ENCODE data around the gene RFX4.

Gene RFX4

DNA sequence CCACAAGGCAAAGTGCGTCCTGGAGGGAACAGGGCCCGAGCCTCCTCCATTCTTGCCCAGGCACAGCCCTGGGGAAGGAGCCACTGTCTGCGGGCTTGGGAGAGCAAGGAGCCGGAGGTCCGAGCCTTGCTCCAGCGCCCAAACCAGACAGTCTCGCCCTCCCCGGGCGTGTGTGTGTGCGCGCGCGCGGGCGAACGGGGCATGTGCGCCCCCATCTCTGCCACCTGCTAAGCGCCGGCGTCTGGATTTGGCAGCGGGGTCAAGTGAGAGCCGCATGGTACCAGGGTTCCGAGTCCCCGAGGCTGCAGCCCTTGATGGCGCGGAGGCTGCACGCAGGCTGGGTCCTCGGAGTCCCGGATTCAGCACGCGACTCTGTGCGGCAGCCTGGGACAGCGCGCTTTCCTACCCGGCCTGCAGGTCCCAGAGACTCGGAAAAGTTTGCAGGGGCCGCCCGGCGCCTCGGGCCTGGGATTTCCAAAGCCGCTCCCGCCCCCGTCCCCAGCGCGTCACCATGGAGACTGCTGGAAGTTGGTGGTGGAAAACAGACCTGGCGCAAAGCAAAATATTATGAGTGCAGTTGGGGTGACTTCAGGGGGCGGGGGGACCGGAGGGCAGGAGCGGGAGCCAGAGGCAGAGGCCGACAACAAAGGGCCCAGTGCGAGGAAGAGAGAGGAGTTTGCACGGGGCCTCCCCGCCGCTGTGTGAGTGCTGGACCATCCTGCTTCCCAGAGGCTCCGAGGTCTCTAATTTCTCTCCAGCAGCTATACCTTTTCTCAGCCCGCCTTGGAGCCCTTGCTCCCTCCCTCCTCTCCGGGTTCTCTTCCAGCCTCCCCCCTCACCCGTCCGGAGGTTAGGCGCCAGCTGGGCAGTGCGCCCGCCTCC, 4.2 kb downstream of the RFX4 start:
- no peaks in the 10 kb centered on the region for H3K9me2 ChIP-seq (replicated peaks; ENCODE audit: low read depth, low read length)
- H3K9ac ChIP-seq (ENCODE audit: low read depth, low read length, poor library complexity, severe bottlenecking), result no peak overlapping the region
- H3K9me3 ChIP-seq (ENCODE audit: insufficient read depth, low read depth, low read length), result no peaks in the 10 kb centered on the region
- H3F3A ChIP-seq (ENCODE audit: low read depth), result no peaks in the 10 kb centered on the region
- H3K36me3 ChIP-seq (ENCODE audit: insufficient read depth, low read length), result no peaks in the 10 kb centered on the region
- H3K4me2 ChIP-seq (ENCODE audit: low read depth, low read length, poor library complexity, severe bottlenecking), result no peak overlapping the region
- no peaks in the 10 kb centered on the region for H3K27me3 ChIP-seq (ENCODE audit: insufficient read depth, low read length, poor library complexity, severe bottlenecking)
- no peak overlapping the region for H2AFZ ChIP-seq (ENCODE audit: low read length)
- no peak overlapping the region for H3K4me3 ChIP-seq (ENCODE audit: low read length, poor library complexity, severe bottlenecking)
- H3K4me1 ChIP-seq (ENCODE audit: insufficient read depth, low read length, poor library complexity, severe bottlenecking), result no peaks in the 10 kb centered on the region
- no peaks in the 10 kb centered on the region for H3K79me2 ChIP-seq (ENCODE audit: insufficient read depth, low read length)
- no peaks in the 10 kb centered on the region for H4K20me1 ChIP-seq (ENCODE audit: insufficient read depth, low read length, poor library complexity, severe bottlenecking)
- TF ChIP-seq, protein P1, sequence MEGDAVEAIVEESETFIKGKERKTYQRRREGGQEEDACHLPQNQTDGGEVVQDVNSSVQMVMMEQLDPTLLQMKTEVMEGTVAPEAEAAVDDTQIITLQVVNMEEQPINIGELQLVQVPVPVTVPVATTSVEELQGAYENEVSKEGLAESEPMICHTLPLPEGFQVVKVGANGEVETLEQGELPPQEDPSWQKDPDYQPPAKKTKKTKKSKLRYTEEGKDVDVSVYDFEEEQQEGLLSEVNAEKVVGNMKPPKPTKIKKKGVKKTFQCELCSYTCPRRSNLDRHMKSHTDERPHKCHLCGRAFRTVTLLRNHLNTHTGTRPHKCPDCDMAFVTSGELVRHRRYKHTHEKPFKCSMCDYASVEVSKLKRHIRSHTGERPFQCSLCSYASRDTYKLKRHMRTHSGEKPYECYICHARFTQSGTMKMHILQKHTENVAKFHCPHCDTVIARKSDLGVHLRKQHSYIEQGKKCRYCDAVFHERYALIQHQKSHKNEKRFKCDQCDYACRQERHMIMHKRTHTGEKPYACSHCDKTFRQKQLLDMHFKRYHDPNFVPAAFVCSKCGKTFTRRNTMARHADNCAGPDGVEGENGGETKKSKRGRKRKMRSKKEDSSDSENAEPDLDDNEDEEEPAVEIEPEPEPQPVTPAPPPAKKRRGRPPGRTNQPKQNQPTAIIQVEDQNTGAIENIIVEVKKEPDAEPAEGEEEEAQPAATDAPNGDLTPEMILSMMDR (conservative IDR thresholded peaks at IDR 0.05; ENCODE audit: low read length), result no peak
- no peak for TF ChIP-seq EZH2phosphoT487 (IDR thresholded peaks at IDR 0.05; ENCODE audit: borderline replicate concordance)

DNA sequence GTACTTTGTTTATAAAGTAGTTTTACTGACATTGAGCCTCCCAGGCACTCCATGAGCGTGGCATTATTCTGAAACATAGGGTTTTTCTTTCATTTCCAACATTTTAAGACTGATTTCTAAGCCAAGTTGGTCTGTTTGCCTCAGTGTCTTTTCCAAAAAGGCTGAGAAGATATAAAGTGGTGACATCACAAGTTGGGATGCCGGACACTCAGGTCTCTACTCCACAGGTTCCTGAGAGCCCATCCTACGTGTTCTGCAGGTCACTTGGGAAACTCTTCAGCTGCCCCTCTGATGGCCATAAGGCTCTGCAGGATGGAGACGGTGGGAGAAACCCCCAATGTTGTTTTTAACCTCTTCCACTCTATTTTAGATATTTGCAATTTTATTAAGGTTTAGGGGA, 6.0 kb downstream of the RFX4 start:
- Histone ChIP-seq H3K36me3 (ENCODE audit: insufficient read depth, low read length) (no peaks in the 10 kb centered on the region), H3F3A (ENCODE audit: low read depth) (no peaks in the 10 kb centered on the region), H3K9ac (ENCODE audit: low read depth, low read length, poor library complexity, severe bottlenecking) (no peak overlapping the region), H3K79me2 (ENCODE audit: insufficient read depth, low read length) (no peaks in the 10 kb centered on the region), H3K4me3 (ENCODE audit: low read length, poor library complexity, severe bottlenecking) (no peak overlapping the region), H3K9me3 (ENCODE audit: insufficient read depth, low read depth, low read length) (no peaks in the 10 kb centered on the region), H3K4me2 (ENCODE audit: low read depth, low read length, poor library complexity, severe bottlenecking) (no peak overlapping the region), H4K20me1 (ENCODE audit: insufficient read depth, low read length, poor library complexity, severe bottlenecking) (no peaks in the 10 kb centered on the region), H3K27me3 (ENCODE audit: insufficient read depth, low read length, poor library complexity, severe bottlenecking) (no peaks in the 10 kb centered on the region), H2AFZ (ENCODE audit: low read length) (no peak overlapping the region), H3K4me1 (ENCODE audit: insufficient read depth, low read length, poor library complexity, severe bottlenecking) (no peaks in the 10 kb centered on the region), H3K9me2 (replicated peaks; ENCODE audit: low read depth, low read length) (no peaks in the 10 kb centered on the region)
- no peak for TF ChIP-seq EZH2phosphoT487 (IDR thresholded peaks at IDR 0.05; ENCODE audit: borderline replicate concordance)
- TF ChIP-seq, protein P1 (conservative IDR thresholded peaks at IDR 0.05; ENCODE audit: low read length), result no peak

DNA sequence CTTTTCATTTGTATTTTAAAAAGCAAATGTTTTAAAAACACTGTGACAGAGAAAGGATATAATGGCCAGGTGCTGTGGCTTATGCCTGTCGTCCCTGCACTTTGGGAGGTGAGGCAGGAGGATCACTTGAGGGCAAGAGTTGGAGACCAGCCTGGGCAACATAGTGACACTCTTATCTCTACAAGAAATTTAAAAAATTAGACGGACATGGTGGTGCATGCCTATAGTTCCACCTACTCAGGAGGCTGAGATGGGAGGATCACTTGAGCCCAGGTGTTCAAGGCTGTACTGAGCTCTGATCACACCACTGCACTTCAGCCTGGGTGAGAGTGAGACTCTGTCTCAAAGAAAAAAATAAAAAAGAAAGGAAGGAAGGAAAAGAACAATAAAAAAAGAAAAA, 7.8 kb downstream of the RFX4 start:
- TF ChIP-seq, protein P1 (conservative IDR thresholded peaks at IDR 0.05; ENCODE audit: low read length), result no peak
- TF ChIP-seq EZH2phosphoT487 (IDR thresholded peaks at IDR 0.05; ENCODE audit: borderline replicate concordance), result no peak
- Histone ChIP-seq H3F3A (ENCODE audit: low read depth) (no peaks in the 10 kb centered on the region), H4K20me1 (ENCODE audit: insufficient read depth, low read length, poor library complexity, severe bottlenecking) (no peaks in the 10 kb centered on the region), H3K36me3 (ENCODE audit: insufficient read depth, low read length) (no peaks in the 10 kb centered on the region), H3K79me2 (ENCODE audit: insufficient read depth, low read length) (no peaks in the 10 kb centered on the region), H3K4me1 (ENCODE audit: insufficient read depth, low read length, poor library complexity, severe bottlenecking) (no peaks in the 10 kb centered on the region), H3K27me3 (ENCODE audit: insufficient read depth, low read length, poor library complexity, severe bottlenecking) (no peaks in the 10 kb centered on the region), H3K4me2 (ENCODE audit: low read depth, low read length, poor library complexity, severe bottlenecking) (no peak overlapping the region), H3K9ac (ENCODE audit: low read depth, low read length, poor library complexity, severe bottlenecking) (no peak overlapping the region), H2AFZ (ENCODE audit: low read length) (no peak overlapping the region), H3K9me3 (ENCODE audit: insufficient read depth, low read depth, low read length) (no peaks in the 10 kb centered on the region), H3K9me2 (replicated peaks; ENCODE audit: low read depth, low read length) (no peaks in the 10 kb centered on the region), H3K4me3 (ENCODE audit: low read length, poor library complexity, severe bottlenecking) (no peak overlapping the region)

Data from Loucy (cell line).